Measurements from ENCODE around the gene SMAD5.

Gene SMAD5

DNA sequence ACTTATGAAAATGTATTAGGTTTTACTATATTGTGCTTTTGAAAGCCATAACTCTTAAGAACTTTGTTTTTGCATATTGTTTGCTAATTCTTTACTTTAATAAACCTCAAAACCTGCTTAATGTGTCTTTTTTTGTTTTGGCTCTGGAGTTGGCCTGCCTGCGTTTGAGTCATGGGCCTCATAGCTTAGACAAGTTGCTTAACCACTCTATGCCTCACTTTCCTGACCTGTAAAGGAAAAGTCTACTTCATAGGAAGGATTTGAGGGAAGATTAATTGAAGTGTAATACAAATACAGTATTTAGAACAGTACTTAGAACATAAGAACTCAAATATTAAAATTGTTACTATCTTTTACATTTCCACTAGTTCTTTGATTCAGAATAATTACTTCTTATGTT, 50.0 kb downstream of the SMAD5 start:
- DNase-seq (ENCODE audit: low spot score) (no peak), ATAC-seq (ENCODE audit: low read depth) (no peak)
- Histone ChIP-seq H3K27ac (ENCODE audit: poor library complexity, severe bottlenecking) (no peak overlapping the region), H3K27me3 (ENCODE audit: insufficient read depth, poor library complexity, severe bottlenecking) (no peaks in the 10 kb centered on the region), H3K9me3 (ENCODE audit: severe bottlenecking) (no peaks in the 10 kb centered on the region), H3K4me3 (ENCODE audit: severe bottlenecking) (no peak overlapping the region), H3K36me3 (ENCODE audit: low read depth) (peaks cover 50% of the 10 kb centered on the region), H3K4me1 (ENCODE audit: insufficient read depth, poor library complexity, severe bottlenecking) (no peaks in the 10 kb centered on the region)
- TF ChIP-seq, protein P1, sequence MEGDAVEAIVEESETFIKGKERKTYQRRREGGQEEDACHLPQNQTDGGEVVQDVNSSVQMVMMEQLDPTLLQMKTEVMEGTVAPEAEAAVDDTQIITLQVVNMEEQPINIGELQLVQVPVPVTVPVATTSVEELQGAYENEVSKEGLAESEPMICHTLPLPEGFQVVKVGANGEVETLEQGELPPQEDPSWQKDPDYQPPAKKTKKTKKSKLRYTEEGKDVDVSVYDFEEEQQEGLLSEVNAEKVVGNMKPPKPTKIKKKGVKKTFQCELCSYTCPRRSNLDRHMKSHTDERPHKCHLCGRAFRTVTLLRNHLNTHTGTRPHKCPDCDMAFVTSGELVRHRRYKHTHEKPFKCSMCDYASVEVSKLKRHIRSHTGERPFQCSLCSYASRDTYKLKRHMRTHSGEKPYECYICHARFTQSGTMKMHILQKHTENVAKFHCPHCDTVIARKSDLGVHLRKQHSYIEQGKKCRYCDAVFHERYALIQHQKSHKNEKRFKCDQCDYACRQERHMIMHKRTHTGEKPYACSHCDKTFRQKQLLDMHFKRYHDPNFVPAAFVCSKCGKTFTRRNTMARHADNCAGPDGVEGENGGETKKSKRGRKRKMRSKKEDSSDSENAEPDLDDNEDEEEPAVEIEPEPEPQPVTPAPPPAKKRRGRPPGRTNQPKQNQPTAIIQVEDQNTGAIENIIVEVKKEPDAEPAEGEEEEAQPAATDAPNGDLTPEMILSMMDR (IDR thresholded peaks at IDR 0.05; ENCODE audit: poor library complexity, severe bottlenecking) = no peak

DNA sequence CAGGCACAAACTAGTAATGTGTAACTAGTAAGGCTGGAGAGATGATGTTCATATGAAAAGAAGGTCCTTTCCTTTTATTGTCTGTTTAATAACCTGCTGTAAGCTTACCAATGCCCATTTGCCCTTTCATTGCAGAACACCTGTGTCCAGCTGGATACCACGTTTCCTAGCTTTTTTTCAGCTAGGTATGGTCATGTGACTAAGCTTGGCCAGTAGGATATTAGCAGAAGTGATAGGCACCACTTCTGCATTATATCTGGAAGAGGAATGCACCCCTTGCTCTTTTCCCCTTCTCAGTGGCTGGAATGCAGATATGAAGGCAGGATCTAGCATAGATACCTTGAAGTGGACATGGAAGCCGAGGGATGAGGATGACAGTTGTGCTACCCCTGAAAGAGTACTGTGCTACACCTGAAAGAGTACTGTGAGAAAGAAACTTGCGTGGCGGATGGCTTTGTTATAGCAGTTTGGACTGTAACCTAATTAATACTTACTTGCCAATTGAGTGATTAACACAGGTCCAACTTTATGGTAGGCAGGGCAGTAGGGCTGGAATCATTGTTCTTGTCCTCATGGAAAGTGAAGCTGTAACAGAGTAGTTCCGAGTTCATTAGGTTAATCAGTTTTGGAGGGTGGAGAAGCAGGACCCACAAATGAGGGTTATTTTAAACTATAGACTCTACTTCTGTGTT, 53.5 kb downstream of the SMAD5 start:
- H3K36me3 ChIP-seq (ENCODE audit: low read depth) = peaks cover 18% of the 10 kb centered on the region
- no peaks in the 10 kb centered on the region for H3K9me3 ChIP-seq (ENCODE audit: severe bottlenecking)
- TF ChIP-seq, protein P1 (IDR thresholded peaks at IDR 0.05; ENCODE audit: poor library complexity, severe bottlenecking) = no peak
- H3K4me3 ChIP-seq (ENCODE audit: severe bottlenecking) = no peak overlapping the region
- H3K27ac ChIP-seq (ENCODE audit: poor library complexity, severe bottlenecking) = no peak overlapping the region
- H3K27me3 ChIP-seq (ENCODE audit: insufficient read depth, poor library complexity, severe bottlenecking) = peaks cover 4% of the 10 kb centered on the region
- DNase-seq (ENCODE audit: low spot score) (no peak), ATAC-seq (ENCODE audit: low read depth) (no peak)
- H3K4me1 ChIP-seq (ENCODE audit: insufficient read depth, poor library complexity, severe bottlenecking) = no peaks in the 10 kb centered on the region

DNA sequence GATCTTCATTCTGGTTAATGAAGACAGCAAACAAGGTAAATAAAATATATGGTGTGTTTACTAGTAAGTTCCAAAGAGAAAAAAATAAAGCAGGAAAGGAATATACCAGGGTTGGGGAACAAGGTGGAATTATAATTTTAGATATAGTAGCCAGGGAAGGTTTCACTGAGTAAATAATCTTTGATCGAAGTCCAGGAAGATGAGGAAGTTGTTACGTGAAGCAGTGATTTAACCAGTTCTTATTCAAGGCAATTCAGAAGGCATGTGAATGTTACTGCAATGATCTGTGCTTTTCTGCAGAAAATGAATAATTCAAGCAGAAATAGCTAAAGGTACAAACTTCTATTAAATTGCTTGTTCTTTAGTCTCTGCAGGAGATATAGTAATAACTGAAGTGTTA, 54.2 kb downstream of the SMAD5 start:
- no peak for DNase-seq (ENCODE audit: low spot score)
- TF ChIP-seq, protein P1 (IDR thresholded peaks at IDR 0.05; ENCODE audit: poor library complexity, severe bottlenecking) = no peak

DNA sequence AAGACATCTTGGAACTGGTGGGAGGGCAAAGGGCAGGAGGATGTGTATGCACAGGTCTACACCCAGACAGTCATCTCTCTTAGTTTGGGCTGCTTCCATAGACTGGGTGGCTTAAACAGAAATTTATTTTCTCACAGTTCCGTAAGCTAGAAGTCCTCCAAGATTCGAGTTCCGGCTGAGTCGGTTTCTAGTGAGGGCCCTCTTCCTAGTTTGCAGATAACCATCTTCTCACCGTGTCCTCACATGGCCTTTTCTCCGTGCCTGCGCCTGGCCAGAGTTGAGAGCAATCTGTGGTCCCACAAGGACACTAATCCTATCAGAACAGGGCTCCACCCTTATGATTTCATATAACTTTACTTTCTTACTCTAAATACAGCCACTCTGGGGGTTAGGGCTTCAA, 56.2 kb downstream of the SMAD5 start:
- H3K27ac ChIP-seq (ENCODE audit: poor library complexity, severe bottlenecking) = no peak overlapping the region
- no peaks in the 10 kb centered on the region for H3K9me3 ChIP-seq (ENCODE audit: severe bottlenecking)
- peaks cover 32% of the 10 kb centered on the region for H3K27me3 ChIP-seq (ENCODE audit: insufficient read depth, poor library complexity, severe bottlenecking)
- H3K36me3 ChIP-seq (ENCODE audit: low read depth) = peaks cover 11% of the 10 kb centered on the region
- H3K4me1 ChIP-seq (ENCODE audit: insufficient read depth, poor library complexity, severe bottlenecking) = no peaks in the 10 kb centered on the region
- DNase-seq (ENCODE audit: low spot score) (no peak), ATAC-seq (ENCODE audit: low read depth) (no peak)
- TF ChIP-seq, protein P1 (IDR thresholded peaks at IDR 0.05; ENCODE audit: poor library complexity, severe bottlenecking) = no peak
- H3K4me3 ChIP-seq (ENCODE audit: severe bottlenecking) = no peak overlapping the region

More for the DNA sequence above, 54.2 kb downstream of the SMAD5 start:
- peaks cover 11% of the 10 kb centered on the region for H3K27me3 ChIP-seq (ENCODE audit: insufficient read depth, poor library complexity, severe bottlenecking)
- no peaks in the 10 kb centered on the region for H3K4me1 ChIP-seq (ENCODE audit: insufficient read depth, poor library complexity, severe bottlenecking)
- no peak overlapping the region for H3K4me3 ChIP-seq (ENCODE audit: severe bottlenecking)
- peaks cover 15% of the 10 kb centered on the region for H3K36me3 ChIP-seq (ENCODE audit: low read depth)
- no peak for ATAC-seq (ENCODE audit: low read depth)
- no peaks in the 10 kb centered on the region for H3K9me3 ChIP-seq (ENCODE audit: severe bottlenecking)
- H3K27ac ChIP-seq (ENCODE audit: poor library complexity, severe bottlenecking) = no peak overlapping the region

DNA sequence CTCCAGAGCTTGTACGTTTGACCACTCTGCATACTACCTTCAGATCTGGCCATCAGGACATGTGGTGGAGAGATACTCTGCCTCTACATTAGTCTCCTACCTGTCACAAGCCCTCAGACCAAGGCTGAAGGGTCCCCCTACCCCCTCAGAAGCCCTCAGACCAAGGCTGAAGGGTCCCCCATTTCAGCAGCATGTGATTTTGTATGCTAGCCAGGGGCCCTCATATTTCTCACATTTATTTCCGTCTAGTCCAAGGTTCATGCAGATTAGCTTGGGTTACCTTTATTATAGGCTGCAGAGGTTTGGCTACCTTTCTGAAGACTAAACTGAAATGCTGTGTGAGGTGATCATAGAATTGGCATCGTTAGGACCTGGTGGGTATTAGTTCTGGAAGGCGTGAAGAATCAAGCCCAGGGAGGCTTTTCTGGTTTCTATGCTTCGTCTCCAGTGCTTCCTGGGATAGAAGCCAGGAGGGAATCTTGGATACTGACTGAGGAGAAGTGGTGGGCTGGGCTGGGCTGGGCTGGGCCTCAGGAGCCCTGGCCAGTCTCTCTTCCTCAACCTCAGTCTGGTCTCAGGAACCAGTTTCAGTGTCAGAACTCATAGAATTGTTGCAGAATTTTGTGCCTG, 57.6 kb downstream of the SMAD5 start:
- Histone ChIP-seq H3K36me3 (ENCODE audit: low read depth) (peaks cover 11% of the 10 kb centered on the region), H3K27me3 (ENCODE audit: insufficient read depth, poor library complexity, severe bottlenecking) (peaks cover 40% of the 10 kb centered on the region), H3K4me3 (ENCODE audit: severe bottlenecking) (no peak overlapping the region), H3K27ac (ENCODE audit: poor library complexity, severe bottlenecking) (no peak overlapping the region), H3K9me3 (ENCODE audit: severe bottlenecking) (no peaks in the 10 kb centered on the region), H3K4me1 (ENCODE audit: insufficient read depth, poor library complexity, severe bottlenecking) (no peaks in the 10 kb centered on the region)
- DNase-seq (ENCODE audit: low spot score) (no peak), ATAC-seq (ENCODE audit: low read depth) (no peak)
- TF ChIP-seq, protein P1 (IDR thresholded peaks at IDR 0.05; ENCODE audit: poor library complexity, severe bottlenecking) = no peak

Data from RWPE2 (cell line).